Fibroblast of mammary gland (primary cell): ENCODE results near the gene INKA2.

Experiments
- DNase-seq: peaks from one replicate; pipeline ENCODE4 v3.0.0-alpha.2; 2010; ENCODE audit warnings: low read depth
- H3K4me3 ChIP-seq: 2 replicates; pipeline ENCODE4 v1.5.1; 2011; ENCODE audit warnings: low read depth, mild to moderate bottlenecking, low read length, moderate library complexity; ENCODE audit not compliant: control insufficient read depth
- TF ChIP-seq, protein P1 (sequence below): conservative IDR thresholded peaks from 2 replicates; pipeline ENCODE4 v1.5.1; 2011; ENCODE audit warnings: low read depth, low read length, inconsistent platforms; ENCODE audit not compliant: control insufficient read depth, insufficient read depth

The INKA2 gene

DNA sequence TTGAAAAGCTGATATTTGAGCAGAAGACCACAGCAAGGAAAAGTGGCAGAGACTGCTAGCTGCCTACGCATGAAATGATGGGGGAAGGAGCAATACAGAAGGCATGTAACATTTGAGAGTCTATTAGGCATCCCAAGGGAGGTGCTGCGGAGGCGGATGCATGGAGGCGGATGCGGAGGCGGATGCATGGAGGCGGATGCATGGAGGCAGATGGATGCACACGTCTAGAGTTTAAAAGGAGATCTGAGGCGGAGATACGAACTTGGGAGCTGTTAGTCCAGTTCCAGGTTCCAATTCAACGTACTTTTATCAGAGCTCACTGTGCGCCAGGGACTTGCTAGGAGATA is 15.8 kb upstream of the INKA2 start:
- DNase-seq: peak; percentile 77
- TF ChIP-seq, protein P1, sequence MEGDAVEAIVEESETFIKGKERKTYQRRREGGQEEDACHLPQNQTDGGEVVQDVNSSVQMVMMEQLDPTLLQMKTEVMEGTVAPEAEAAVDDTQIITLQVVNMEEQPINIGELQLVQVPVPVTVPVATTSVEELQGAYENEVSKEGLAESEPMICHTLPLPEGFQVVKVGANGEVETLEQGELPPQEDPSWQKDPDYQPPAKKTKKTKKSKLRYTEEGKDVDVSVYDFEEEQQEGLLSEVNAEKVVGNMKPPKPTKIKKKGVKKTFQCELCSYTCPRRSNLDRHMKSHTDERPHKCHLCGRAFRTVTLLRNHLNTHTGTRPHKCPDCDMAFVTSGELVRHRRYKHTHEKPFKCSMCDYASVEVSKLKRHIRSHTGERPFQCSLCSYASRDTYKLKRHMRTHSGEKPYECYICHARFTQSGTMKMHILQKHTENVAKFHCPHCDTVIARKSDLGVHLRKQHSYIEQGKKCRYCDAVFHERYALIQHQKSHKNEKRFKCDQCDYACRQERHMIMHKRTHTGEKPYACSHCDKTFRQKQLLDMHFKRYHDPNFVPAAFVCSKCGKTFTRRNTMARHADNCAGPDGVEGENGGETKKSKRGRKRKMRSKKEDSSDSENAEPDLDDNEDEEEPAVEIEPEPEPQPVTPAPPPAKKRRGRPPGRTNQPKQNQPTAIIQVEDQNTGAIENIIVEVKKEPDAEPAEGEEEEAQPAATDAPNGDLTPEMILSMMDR: no peak

DNA sequence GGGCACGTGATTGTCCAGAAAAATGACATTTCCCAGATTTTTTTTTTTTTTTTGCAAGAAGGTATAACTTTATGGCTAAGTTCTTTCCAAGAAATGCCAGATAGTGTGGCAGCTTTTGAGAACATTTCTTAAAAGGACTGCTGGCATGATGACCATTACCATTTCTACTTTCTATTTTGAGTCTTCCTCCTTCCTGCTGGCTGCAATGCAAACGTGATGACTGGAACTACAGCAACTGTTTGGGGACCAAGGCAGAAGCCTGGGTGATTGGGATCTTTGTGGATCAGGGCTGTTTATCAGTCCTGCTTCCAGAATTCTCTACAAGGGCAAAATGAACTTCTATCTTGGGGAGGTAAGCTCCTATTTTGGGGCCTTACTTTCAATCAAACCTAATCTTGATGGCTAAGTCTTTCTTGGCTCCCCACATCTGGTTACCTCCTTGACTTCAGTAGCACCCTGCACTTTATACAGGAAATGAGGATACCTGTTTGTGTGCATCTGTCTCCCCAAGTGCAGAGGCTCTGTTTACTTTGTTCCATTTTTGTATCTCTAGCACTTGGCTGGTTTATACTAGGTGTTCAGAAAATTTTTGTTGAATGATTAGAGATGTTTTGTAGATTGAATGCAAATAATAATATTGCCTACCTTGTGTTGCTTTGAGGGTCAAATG is 12.8 kb upstream of the INKA2 start:
- TF ChIP-seq, protein P1: no peak
- no peak for DNase-seq
- H3K4me3 ChIP-seq: no peak overlapping the region

More for the DNA sequence above, 15.8 kb upstream of the INKA2 start:
- H3K4me3 ChIP-seq: peak overlapping the region; percentile 95

DNA sequence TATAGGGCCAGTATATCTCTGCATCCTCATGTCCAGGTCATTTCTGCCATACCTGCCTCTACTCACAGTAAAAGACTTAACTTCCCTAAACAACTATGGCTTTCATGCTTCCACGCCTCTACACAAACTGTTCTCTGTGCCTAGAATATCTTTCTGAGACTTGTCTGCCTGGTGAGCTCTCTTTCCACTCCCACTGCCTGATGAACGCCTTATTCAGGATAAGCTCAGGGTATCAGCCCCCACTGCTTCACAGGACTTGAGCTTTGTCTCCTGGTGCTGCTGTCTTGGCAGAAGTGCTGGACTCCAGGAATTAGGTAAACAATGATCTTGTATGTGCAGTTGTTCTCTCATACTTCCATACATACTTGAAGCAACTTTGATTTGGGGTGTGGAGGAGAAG is 11.7 kb upstream of the INKA2 start:
- TF ChIP-seq, protein P1: no peak

DNA sequence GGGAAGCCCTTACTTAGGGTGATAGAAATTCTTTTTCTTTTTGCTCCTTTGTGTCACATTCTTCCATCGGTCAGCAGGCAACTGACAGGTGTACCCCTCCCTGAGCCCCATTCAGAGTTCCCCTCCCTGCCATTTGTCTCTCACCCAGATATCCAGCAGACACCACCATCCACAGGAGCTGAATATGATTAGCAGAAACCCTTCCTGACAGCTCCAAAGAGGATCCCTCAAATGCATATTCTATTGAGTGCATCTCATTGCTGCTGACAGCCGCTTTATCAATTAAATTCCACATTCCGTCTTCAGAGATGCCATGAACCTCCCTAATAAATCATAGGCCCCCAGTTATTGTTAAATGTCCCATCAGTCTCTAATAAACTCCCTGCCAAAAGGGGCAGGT is 10.4 kb upstream of the INKA2 start:
- TF ChIP-seq, protein P1: no peak
- no peak for DNase-seq
- H3K4me3 ChIP-seq: no peak overlapping the region

More for the DNA sequence above, 11.7 kb upstream of the INKA2 start:
- H3K4me3 ChIP-seq: no peak overlapping the region
- DNase-seq: no peak

DNA sequence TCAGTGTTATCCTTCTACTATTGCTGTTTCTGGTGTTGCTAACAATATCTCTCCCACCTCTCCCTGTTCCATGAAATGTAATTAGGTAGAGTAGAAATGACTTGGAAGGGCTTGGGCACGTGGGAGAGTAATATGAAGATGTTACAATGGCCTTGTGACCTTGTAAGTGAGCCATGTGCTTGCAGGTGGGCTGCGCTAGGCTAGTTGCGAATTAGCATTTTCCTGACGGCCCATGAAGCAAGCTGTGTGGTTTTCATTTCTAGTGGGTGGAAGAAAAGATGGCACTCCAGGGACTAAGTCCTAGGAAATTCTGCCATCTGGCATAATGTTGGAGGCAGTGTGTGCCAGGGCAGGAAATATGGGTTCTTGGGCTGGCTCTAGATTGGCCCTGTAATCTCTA is 8.8 kb upstream of the INKA2 start:
- DNase-seq: no peak
- TF ChIP-seq, protein P1: no peak
- no peak overlapping the region for H3K4me3 ChIP-seq

DNA sequence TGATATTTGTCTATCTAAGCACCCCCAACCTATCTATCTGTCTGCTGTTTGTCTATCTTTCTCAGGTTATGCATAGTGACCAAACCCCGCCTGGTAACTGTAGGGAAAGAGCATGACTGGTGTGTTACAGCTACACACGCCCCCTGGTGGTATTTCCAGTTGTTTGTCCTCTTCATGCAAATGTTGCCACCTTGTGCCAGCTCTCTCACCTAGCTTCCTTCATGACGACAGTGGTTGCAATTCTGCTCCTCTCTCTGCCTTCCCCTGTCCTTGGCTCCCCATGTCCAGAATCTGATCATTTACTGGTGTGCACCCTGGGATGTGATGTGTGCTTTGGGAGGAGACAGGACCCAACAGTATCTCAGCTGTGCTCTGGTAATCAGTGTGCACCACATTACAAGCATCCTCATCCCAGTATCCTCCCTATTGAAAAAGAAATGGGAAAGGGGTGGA is 8.1 kb upstream of the INKA2 start:
- peak; percentile 86 for DNase-seq
- TF ChIP-seq, protein P1: peak; percentile 75
- no peak overlapping the region for H3K4me3 ChIP-seq
